Cardiac muscle cell (in vitro differentiated cells and primary cell): ENCODE data around the gene ZNF789. TPM values are rescaled to one million over a fixed set of nuclear protein-coding genes. Genes with fewer than 3 reads are reported as not detected.

Experiments
- DNase-seq, 2 donors: peaks; one replicate each; pipeline versions ENCODE4 v3.0.0 to v3.0.0-alpha.2; 2010 to 2017; ENCODE audit warnings: low read depth in 1 of 2, low spot score in 1 of 2
- H3K27ac ChIP-seq: fragments of 200-600 bp; sonication (generic); 2 replicates; pipeline ENCODE4 v1.5.1; 2016
- H3K27me3 ChIP-seq: fragments of 200-600 bp; sonication (generic); 2 replicates; pipeline ENCODE4 v1.6.0; 2016; ENCODE audit warnings: control low read depth
- H3K36me3 ChIP-seq: fragments of 200-600 bp; sonication (generic); 2 replicates; pipeline ENCODE4 v1.5.1; 2016; ENCODE audit warnings: control low read depth
- H3K4me1 ChIP-seq: fragments of 200-600 bp; sonication (generic); 2 replicates; pipeline ENCODE4 v1.8.1; 2017; ENCODE audit warnings: low read depth, mild to moderate bottlenecking, mixed run types
- H3K4me3 ChIP-seq: fragments of 200-600 bp; sonication (generic); 2 replicates; pipeline ENCODE4 v1.5.1; 2016; ENCODE audit warnings: mild to moderate bottlenecking
- H3K9me3 ChIP-seq: fragments of 200-600 bp; sonication (generic); 2 replicates; pipeline ENCODE4 v1.5.1; 2017; ENCODE audit warnings: low read depth, mild to moderate bottlenecking, control low read depth
- polyA plus RNA-seq: library from polyadenylated mRNA; unstranded; fragments of >200 nt; fragmentation: Nextera tagmentation; extraction: Ambion mirVana; gene quantifications from 2 replicates; pipeline ENCODE4 v1.2.1, GENCODE V29; 2016
- total RNA-seq: library from RNA; depleted of rRNA; stranded (reverse); fragments of >200 nt; gene quantifications from 2 replicates; pipeline ENCODE4 v1.2.3, GENCODE V29; 2016
- TF ChIP-seq, protein P1 (sequence below): IDR thresholded peaks from 2 replicates; pipeline ENCODE4 v1.5.1; 2012; ENCODE audit warnings: low read depth, mild to moderate bottlenecking, low read length

Gene ZNF789
- total and polyA plus RNA-seq, 2 experiments from 2014 or later, result 9.0 to 15.3 TPM

DNA sequence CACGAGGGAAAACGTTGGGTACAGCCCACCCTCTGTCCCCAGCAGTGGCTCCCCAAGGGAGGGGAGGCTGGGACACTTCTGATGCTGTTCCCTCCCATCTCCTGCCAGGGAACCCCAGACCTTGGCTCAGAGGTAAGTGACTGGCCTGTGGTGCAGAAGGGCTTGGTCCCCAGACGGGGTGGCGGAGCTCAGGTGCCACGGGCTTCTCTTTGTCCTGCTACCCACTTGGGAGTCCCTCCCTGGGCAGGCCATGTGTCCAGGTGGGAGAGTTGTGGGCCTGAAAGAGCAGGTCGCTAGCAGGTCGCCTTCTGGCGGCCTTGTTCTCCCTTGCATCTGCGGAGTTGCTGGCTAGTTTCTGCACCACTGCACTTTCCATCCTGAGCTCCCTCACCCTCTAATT is 16.8 kb upstream of the ZNF789 start:
- TF ChIP-seq, protein P1, sequence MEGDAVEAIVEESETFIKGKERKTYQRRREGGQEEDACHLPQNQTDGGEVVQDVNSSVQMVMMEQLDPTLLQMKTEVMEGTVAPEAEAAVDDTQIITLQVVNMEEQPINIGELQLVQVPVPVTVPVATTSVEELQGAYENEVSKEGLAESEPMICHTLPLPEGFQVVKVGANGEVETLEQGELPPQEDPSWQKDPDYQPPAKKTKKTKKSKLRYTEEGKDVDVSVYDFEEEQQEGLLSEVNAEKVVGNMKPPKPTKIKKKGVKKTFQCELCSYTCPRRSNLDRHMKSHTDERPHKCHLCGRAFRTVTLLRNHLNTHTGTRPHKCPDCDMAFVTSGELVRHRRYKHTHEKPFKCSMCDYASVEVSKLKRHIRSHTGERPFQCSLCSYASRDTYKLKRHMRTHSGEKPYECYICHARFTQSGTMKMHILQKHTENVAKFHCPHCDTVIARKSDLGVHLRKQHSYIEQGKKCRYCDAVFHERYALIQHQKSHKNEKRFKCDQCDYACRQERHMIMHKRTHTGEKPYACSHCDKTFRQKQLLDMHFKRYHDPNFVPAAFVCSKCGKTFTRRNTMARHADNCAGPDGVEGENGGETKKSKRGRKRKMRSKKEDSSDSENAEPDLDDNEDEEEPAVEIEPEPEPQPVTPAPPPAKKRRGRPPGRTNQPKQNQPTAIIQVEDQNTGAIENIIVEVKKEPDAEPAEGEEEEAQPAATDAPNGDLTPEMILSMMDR, result no peak

DNA sequence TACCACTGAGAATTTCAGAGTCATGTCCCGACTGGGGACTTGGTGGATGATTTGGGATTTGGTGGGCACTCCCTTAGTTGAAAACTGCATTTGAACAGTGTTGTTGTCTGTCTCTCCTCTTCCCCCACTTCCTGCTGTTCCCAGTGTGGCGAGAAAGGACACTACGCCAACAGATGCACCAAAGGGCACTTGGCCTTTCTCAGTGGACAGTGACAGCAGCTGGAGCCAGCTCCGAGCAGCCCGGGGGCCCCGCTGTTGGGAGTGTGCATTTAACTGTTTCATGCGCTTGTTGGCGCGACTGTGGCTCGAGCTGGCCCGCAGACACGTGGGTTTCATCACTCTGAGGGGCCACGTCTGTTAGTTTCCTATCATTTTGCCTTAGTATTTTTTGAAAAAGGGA is 16.4 kb upstream of the ZNF789 start:
- Histone ChIP-seq H3K4me3 (no peak overlapping the region), H3K36me3 (peaks cover 37% of the 10 kb centered on the region), H3K4me1 (peaks cover 3% of the 10 kb centered on the region), H3K27ac (peak overlapping the region; percentile 34), H3K9me3 (no peaks in the 10 kb centered on the region), H3K27me3 (no peaks in the 10 kb centered on the region)
- TF ChIP-seq, protein P1, result no peak
- DNase-seq, result no peak

More for the DNA sequence above, 16.8 kb upstream of the ZNF789 start:
- DNase-seq, result no peak
- no peaks in the 10 kb centered on the region for H3K27me3 ChIP-seq
- H3K4me3 ChIP-seq, result no peak overlapping the region
- H3K9me3 ChIP-seq, result no peaks in the 10 kb centered on the region
- peaks cover 41% of the 10 kb centered on the region for H3K36me3 ChIP-seq
- peak overlapping the region; percentile 34 for H3K27ac ChIP-seq
- peaks cover under 1% of the 10 kb centered on the region for H3K4me1 ChIP-seq

DNA sequence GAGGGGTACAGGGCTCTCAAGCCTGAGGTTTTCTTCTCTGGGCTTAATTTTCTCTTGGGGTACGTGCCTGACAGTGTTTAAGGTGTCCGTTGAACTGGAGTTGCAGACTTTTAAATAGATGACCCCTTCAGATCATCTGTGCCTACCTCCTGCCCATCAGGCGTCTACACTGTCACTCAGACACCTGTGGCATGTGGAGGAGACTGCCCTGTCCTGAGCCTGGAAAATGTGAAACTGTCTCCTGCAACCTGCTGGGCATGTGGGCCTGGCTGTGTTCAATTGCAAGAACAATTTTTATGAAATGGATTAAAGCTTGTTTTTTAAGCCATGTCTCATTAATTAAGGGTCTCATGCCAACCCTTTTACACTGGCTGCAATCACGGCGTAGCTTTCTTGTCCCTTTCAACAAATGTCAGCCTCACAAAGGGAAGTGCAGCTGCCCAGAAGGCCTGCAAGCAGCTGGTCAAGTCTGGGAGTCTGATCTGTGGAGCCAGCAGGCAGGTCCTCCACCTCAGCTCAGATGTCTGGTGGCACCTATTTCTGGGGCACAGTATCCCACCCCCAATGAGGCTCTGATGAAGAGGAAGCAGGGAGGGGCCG is 15.5 kb upstream of the ZNF789 start:
- Histone ChIP-seq H3K27ac (no peak overlapping the region), H3K4me1 (peaks cover 3% of the 10 kb centered on the region), H3K9me3 (no peaks in the 10 kb centered on the region), H3K27me3 (no peaks in the 10 kb centered on the region), H3K36me3 (peaks cover 37% of the 10 kb centered on the region), H3K4me3 (no peak overlapping the region)
- TF ChIP-seq, protein P1, result no peak
- DNase-seq, result no peak

DNA sequence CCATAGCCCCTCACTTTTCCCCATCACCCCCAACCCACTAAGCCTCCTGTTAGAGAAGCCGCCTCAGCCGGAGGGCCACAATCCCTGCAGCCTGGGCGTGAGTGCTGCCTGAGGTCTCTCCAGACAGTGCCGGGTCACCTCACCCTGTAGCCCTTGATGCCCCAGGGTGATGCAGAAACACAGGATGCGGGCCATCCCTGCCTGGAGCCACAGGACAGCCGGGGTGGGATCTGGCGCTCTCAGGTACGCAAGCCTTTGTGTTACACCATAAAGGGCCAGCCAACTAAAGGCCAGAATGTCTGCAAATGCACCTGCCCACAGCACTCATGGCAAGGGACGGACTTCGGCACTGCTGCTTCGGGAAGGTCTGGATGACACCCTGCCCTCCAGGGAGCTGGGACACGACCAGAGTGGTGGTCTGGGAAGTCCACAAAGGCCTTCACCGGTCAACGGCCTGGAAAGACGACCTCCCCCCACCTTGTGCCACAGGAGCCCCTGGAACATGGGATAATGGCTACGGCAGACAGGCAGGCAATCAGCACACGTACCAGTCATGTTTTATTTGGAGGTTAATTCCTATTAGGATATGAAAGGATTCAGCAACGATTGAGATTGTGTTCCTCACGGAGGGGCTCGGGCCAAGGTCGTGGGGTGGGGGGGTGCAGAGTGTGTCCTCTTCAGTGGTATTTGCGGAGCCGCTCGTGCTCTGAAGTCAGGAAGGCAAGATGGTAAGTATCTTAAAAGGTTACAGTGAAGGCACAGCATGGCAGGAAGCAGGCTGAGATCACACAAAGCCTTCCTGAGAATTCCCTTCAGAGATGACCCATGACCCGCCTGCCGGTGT is 14.8 kb upstream of the ZNF789 start:
- peaks cover 33% of the 10 kb centered on the region for H3K36me3 ChIP-seq
- TF ChIP-seq, protein P1, result no peak
- H3K27ac ChIP-seq, result peak overlapping the region; percentile 30

DNA sequence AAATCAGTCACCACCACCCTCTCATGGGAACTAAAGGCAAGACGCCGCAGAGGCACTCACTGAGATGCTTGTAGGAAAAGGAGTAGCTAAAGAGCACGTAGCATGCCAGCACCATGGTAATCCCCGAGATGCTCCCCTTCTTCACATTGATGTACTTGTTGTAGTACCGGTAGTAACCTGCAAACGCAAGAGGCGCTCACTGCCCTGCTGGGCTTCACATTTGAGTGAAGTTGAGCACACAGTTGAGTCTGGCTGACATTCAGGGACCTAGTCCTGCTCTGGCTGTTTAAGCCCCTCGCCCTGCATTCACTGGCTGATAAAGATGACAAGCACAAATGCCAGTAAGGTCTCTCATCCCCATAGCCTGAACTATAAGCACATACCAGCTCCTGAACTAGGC is 13.6 kb upstream of the ZNF789 start:
- no peaks in the 10 kb centered on the region for H3K27me3 ChIP-seq
- peak in 1 of 2 donors; percentile 19 for DNase-seq
- H3K36me3 ChIP-seq, result peaks cover 26% of the 10 kb centered on the region

More for the DNA sequence above, 14.8 kb upstream of the ZNF789 start:
- DNase-seq, result no peak
- H3K4me1 ChIP-seq, result peaks cover 3% of the 10 kb centered on the region
- H3K4me3 ChIP-seq, result no peak overlapping the region
- H3K9me3 ChIP-seq, result no peaks in the 10 kb centered on the region
- H3K27me3 ChIP-seq, result no peaks in the 10 kb centered on the region

More for the DNA sequence above, 13.6 kb upstream of the ZNF789 start:
- H3K4me3 ChIP-seq, result no peak overlapping the region
- no peaks in the 10 kb centered on the region for H3K9me3 ChIP-seq
- TF ChIP-seq, protein P1, result peak; percentile 23
- H3K4me1 ChIP-seq, result peaks cover 3% of the 10 kb centered on the region
- no peak overlapping the region for H3K27ac ChIP-seq
